ENCODE data around the gene AACS. TPM values are rescaled to one million over a fixed set of nuclear protein-coding genes. Genes with fewer than 3 reads are reported as not detected.
A peak's percentile ranks its signal among the peaks of the same experiment; 100 is the strongest.

Gene AACS
- total and polyA plus RNA-seq, 2 of the 13 experiments (the other 11 are each of a cell fraction or from before 2014, with no cell fraction given), result 23.3 to 28.8 TPM

- peak; percentile 66; the same call in 1 of the 2 replicates for TF ChIP-seq MTERF4 (CRISPR knock-in tag; IDR thresholded peaks at IDR 0.05)
- TF ChIP-seq CENPBD1 (CRISPR knock-in tag; IDR thresholded peaks at IDR 0.05; ENCODE audit: borderline replicate concordance, low read depth), result no peak
- no peak for TF ChIP-seq SRSF4 (IDR thresholded peaks at IDR 0.05; ENCODE audit: low read depth, low read length, poor library complexity, severe bottlenecking)
- TF ChIP-seq ZMYM2 (CRISPR knock-in tag; IDR thresholded peaks at IDR 0.05), result no peak
- TF ChIP-seq ZFY (CRISPR knock-in tag; IDR thresholded peaks at IDR 0.05), result peak; percentile 70; the same call in 1 of the 2 replicates
- TF ChIP-seq GFI1 (CRISPR knock-in tag; IDR thresholded peaks at IDR 0.05; ENCODE audit: borderline replicate concordance), result no peak
- 0 out of 2 replicates have a peak, but pooled peaks have one; percentile 28 for TF ChIP-seq CHD2 (IDR thresholded peaks at IDR 0.05; ENCODE audit: low read depth, low read length)
- peak; percentile 24; the same call in 1 of the 2 replicates for TF ChIP-seq DMAP1 (CRISPR knock-in tag; IDR thresholded peaks at IDR 0.05)
- TF ChIP-seq IRF9 (CRISPR knock-in tag; IDR thresholded peaks at IDR 0.05; ENCODE audit: borderline replicate concordance), result no peak
- no peak for TF ChIP-seq NKX3-1 (CRISPR knock-in tag; IDR thresholded peaks at IDR 0.05)
- 0 out of 2 replicates have a peak, but pooled peaks have one; percentile 30 for TF ChIP-seq ZNF777 (CRISPR knock-in tag; IDR thresholded peaks at IDR 0.05)
- no peak for TF ChIP-seq ZNF34 (CRISPR knock-in tag; IDR thresholded peaks at IDR 0.05; ENCODE audit: borderline replicate concordance)
- TF ChIP-seq ZNF547 (CRISPR knock-in tag; IDR thresholded peaks at IDR 0.05), result no peak
- TF ChIP-seq PHF5A (CRISPR knock-in tag; IDR thresholded peaks at IDR 0.05; ENCODE audit: low read depth, unreplicated experiment), result no peak
- TF ChIP-seq TBX3 (IDR thresholded peaks at IDR 0.05; ENCODE audit: borderline replicate concordance), result no peak
- peak; percentile 80 for TF ChIP-seq GABPB1 (CRISPR knock-in tag; IDR thresholded peaks at IDR 0.05)
- 0 out of 2 replicates have a peak, but pooled peaks have one; percentile 26 for TF ChIP-seq ZC3H13 (CRISPR knock-in tag; IDR thresholded peaks at IDR 0.05)
- TF ChIP-seq ZNF572 (CRISPR knock-in tag; IDR thresholded peaks at IDR 0.05), result no peak
- TF ChIP-seq CTCF (CRISPR knock-in tag; IDR thresholded peaks at IDR 0.05), result peak; percentile 46
- TF ChIP-seq ZNF713 (CRISPR knock-in tag; IDR thresholded peaks at IDR 0.05), result no peak
- TF ChIP-seq DNMT1 (CRISPR knock-in tag; IDR thresholded peaks at IDR 0.05), result no peak
- no peak for TF ChIP-seq PCBP2 (optimal IDR thresholded peaks at IDR 0.05; ENCODE audit: low read depth, low read length, poor library complexity, severe bottlenecking)
- no peak for TF ChIP-seq HBP1 (CRISPR knock-in tag; IDR thresholded peaks at IDR 0.05; ENCODE audit: low read depth)
- TF ChIP-seq NCOA5 (CRISPR knock-in tag; IDR thresholded peaks at IDR 0.05), result no peak
- TF ChIP-seq ZNF230 (CRISPR knock-in tag; IDR thresholded peaks at IDR 0.05), result no peak
These were observed at the start of gene AACS (continued) for GRCh38 chr12:125065021-125065918.
